Colonic mucosa (tissue), 4 donors: Measurements from ENCODE around the gene BTBD16. TPM values are rescaled to one million over a fixed set of nuclear protein-coding genes. Genes with fewer than 3 reads are reported as not detected.

Source experiments
- DNase-seq: peaks from one replicate; pipeline ENCODE4 v3.0.0-alpha.2; 2020
- H3K27ac ChIP-seq: fragments of 200-600 bp; one replicate; pipeline ENCODE4 v1.8.0; 2021
- H3K27me3 ChIP-seq: fragments of 200-600 bp; one replicate; pipeline ENCODE4 v1.8.0; 2021
- H3K36me3 ChIP-seq: fragments of 200-600 bp; one replicate; pipeline ENCODE4 v1.8.0; 2021
- H3K4me1 ChIP-seq: fragments of 200-600 bp; one replicate; pipeline ENCODE4 v1.8.0; 2021; ENCODE audit warnings: mild to moderate bottlenecking
- H3K4me3 ChIP-seq: fragments of 200-600 bp; one replicate; pipeline ENCODE4 v1.8.0; 2021
- H3K9ac ChIP-seq, 2 donors: one replicate each; pipeline ENCODE4 v1.7.0; 2013; ENCODE audit warnings: control low read depth in 2 of 2, low read depth in 2 of 2, low read length in 2 of 2
- H3K9me3 ChIP-seq: fragments of 200-600 bp; one replicate; pipeline ENCODE4 v1.8.0; 2021
- CTCF ChIP-seq: fragments of 200-600 bp; IDR thresholded peaks from one replicate; pipeline ENCODE4 v1.8.0; 2022; ENCODE audit warnings: antibody characterized with exemption, mild to moderate bottlenecking
- intact Hi-C: fragments of 100-400 bp; cut with DNase I; formaldehyde crosslinking; loops from one replicate; pipeline ENCODE4 v1.14.1; 2022
- total RNA-seq, 2 donors: library from RNA; stranded (reverse); fragmentation: NEBNext Ultra II Directional in 1 of 2; extraction: Animal tissue kit (Norgen Biotek cat#: 25700) in 1 of 2; gene quantifications; one replicate each; pipeline ENCODE4 v1.2.1, GENCODE V29; 2021
- donor health status: healthy.
- donor health status: DM: no; HTN: no; CAD: no.
- donor health status: DM: no; HTN: no; CAD: no.

The BTBD16 gene
- total RNA-seq, 2 donors from 2014 or later, result 0.13 to 0.40 TPM

GRCh38 chr10:122350893-122351292, 79.8 kb downstream of the BTBD16 start:
- TF ChIP-seq CTCF, result no peak
- Histone ChIP-seq H3K9ac (no peak overlapping the region), H3K9me3 (no peaks in the 10 kb centered on the region), H3K4me3 (no peak overlapping the region), H3K27ac (no peak overlapping the region), H3K36me3 (no peaks in the 10 kb centered on the region), H3K4me1 (no peaks in the 10 kb centered on the region), H3K27me3 (no peaks in the 10 kb centered on the region)
- DNase-seq, result no peak
- intact Hi-C loops, result no loop called here

GRCh38 chr10:122352817-122353525, 81.9 kb downstream of the BTBD16 start:
- Histone ChIP-seq H3K4me3 (no peak overlapping the region), H3K9ac (no peak overlapping the region), H3K9me3 (no peaks in the 10 kb centered on the region), H3K27me3 (no peaks in the 10 kb centered on the region), H3K4me1 (no peaks in the 10 kb centered on the region), H3K36me3 (no peaks in the 10 kb centered on the region), H3K27ac (no peak overlapping the region)
- intact Hi-C loops, result no loop called here
- DNase-seq, result no peak
- TF ChIP-seq CTCF, result no peak

GRCh38 chr10:122354383-122354782, 83.3 kb downstream of the BTBD16 start:
- no peak for DNase-seq
- Histone ChIP-seq H3K36me3 (no peaks in the 10 kb centered on the region), H3K4me3 (no peak overlapping the region), H3K27ac (no peak overlapping the region), H3K9me3 (no peaks in the 10 kb centered on the region), H3K27me3 (no peaks in the 10 kb centered on the region), H3K4me1 (no peaks in the 10 kb centered on the region), H3K9ac (no peak overlapping the region)
- no peak for TF ChIP-seq CTCF
- intact Hi-C loops, result no loop called here

GRCh38 chr10:122357685-122358084, 86.6 kb downstream of the BTBD16 start:
- intact Hi-C loops, result no loop called here
- no peak overlapping the region for H3K9ac ChIP-seq
- no peak for DNase-seq
- no peaks in the 10 kb centered on the region for H3K4me1 ChIP-seq
- no peak overlapping the region for H3K4me3 ChIP-seq
- H3K27ac ChIP-seq, result no peak overlapping the region
- no peaks in the 10 kb centered on the region for H3K9me3 ChIP-seq
- no peaks in the 10 kb centered on the region for H3K36me3 ChIP-seq
- H3K27me3 ChIP-seq, result no peaks in the 10 kb centered on the region
- no peak for TF ChIP-seq CTCF

- H3K27ac ChIP-seq, result no peak overlapping the region
- H3K27me3 ChIP-seq, result no peaks in the 10 kb centered on the region
- H3K9me3 ChIP-seq, result no peaks in the 10 kb centered on the region
- TF ChIP-seq CTCF, result no peak
- no peak overlapping the region for H3K9ac ChIP-seq
- H3K4me3 ChIP-seq, result no peak overlapping the region
- no peak for DNase-seq
- intact Hi-C loops, result no loop called here
- H3K36me3 ChIP-seq, result no peaks in the 10 kb centered on the region
- H3K4me1 ChIP-seq, result no peaks in the 10 kb centered on the region
Measured at GRCh38 chr10:122359621-122360020, 88.5 kb downstream of the BTBD16 start.
